GM12875 (cell line): ENCODE measurements around the gene TMPRSS13.

Source experiments
- H3K4me3 ChIP-seq: one replicate; pipeline ENCODE4 v1.5.1; 2011; ENCODE audit warnings: low read depth, low read length, control low read depth
- CTCF ChIP-seq: IDR thresholded peaks from 2 replicates; pipeline ENCODE4 v1.5.1; 2011; ENCODE audit warnings: low read depth, mild to moderate bottlenecking, control low read depth, inconsistent platforms, low read length, moderate library complexity, borderline replicate concordance; ENCODE audit not compliant: insufficient read depth

The TMPRSS13 gene

GRCh38 chr11:117941976-117942654 lies 12.9 kb upstream of the TMPRSS13 start:
- H3K4me3 ChIP-seq, result no peak overlapping the region
- TF ChIP-seq CTCF, result no peak

- no peak overlapping the region for H3K4me3 ChIP-seq
- TF ChIP-seq CTCF, result no peak
These were observed 12.0 kb upstream of the TMPRSS13 start for GRCh38 chr11:117941163-117941707.

- TF ChIP-seq CTCF, result no peak
- H3K4me3 ChIP-seq, result no peak overlapping the region
These were observed 11.5 kb upstream of the TMPRSS13 start for GRCh38 chr11:117940736-117941135.

- TF ChIP-seq CTCF, result no peak
- H3K4me3 ChIP-seq, result no peak overlapping the region
These were observed 7.8 kb upstream of the TMPRSS13 start for GRCh38 chr11:117936973-117937372.

GRCh38 chr11:117934526-117935307 lies 5.5 kb upstream of the TMPRSS13 start:
- H3K4me3 ChIP-seq, result no peak overlapping the region
- no peak for TF ChIP-seq CTCF

GRCh38 chr11:117933930-117934329 lies 4.7 kb upstream of the TMPRSS13 start:
- TF ChIP-seq CTCF, result no peak
- no peak overlapping the region for H3K4me3 ChIP-seq
